Neural crest cell (in vitro differentiated cells): ENCODE measurements around the gene SGSH. TPM values are rescaled to one million over a fixed set of nuclear protein-coding genes. Genes with fewer than 3 reads are reported as not detected.

Experiments
- DNase-seq: peaks from one replicate; pipeline ENCODE4 v3.0.0; 2021; ENCODE audit warnings: low read depth, mixed read lengths, low spot score
- H3K27ac Mint-ChIP-seq: one replicate; pipeline ENCODE4 v1.8.0; 2021; ENCODE audit warnings: mild to moderate bottlenecking, mixed read lengths; ENCODE audit not compliant: unreplicated experiment
- H3K27me3 Mint-ChIP-seq: 2 replicates; pipeline ENCODE4 v1.8.0; 2021; ENCODE audit warnings: low read depth, mild to moderate bottlenecking, mixed read lengths
- H3K36me3 Mint-ChIP-seq: 2 replicates; pipeline ENCODE4 v1.8.0; 2021; ENCODE audit warnings: low read depth, mild to moderate bottlenecking, mixed read lengths
- H3K4me1 Mint-ChIP-seq: 2 replicates; pipeline ENCODE4 v1.8.0; 2021; ENCODE audit warnings: mixed read lengths
- H3K4me3 Mint-ChIP-seq: one replicate; pipeline ENCODE4 v1.8.0; 2021; ENCODE audit warnings: mild to moderate bottlenecking, mixed read lengths
- H3K9me3 Mint-ChIP-seq: 2 replicates; pipeline ENCODE4 v1.8.0; 2021; ENCODE audit warnings: mixed read lengths
- long read RNA-seq: library from polyadenylated mRNA; unstranded; transcript quantifications from one replicate; pipeline ENCODE4 v2.0.0, GENCODE V29; 2020
- total RNA-seq: library from RNA; stranded (reverse); gene quantifications from 2 replicates; pipeline ENCODE4 v1.2.1, GENCODE V29; 2021
- TF ChIP-seq, protein P1 (sequence below): fragments of 200-600 bp; sonication (generic); conservative IDR thresholded peaks from 2 replicates; pipeline ENCODE4 v1.5.0; 2021; ENCODE audit warnings: antibody characterized with exemption, mild to moderate bottlenecking

Gene SGSH
- 31.8 and 32.8 TPM in 2 replicates for total RNA-seq
- long read RNA-seq, partial matches to known transcripts, result 2 of 3 reads
- long read RNA-seq, other reads (novel, unspliced or antisense), result 0 of 3 reads

DNA sequence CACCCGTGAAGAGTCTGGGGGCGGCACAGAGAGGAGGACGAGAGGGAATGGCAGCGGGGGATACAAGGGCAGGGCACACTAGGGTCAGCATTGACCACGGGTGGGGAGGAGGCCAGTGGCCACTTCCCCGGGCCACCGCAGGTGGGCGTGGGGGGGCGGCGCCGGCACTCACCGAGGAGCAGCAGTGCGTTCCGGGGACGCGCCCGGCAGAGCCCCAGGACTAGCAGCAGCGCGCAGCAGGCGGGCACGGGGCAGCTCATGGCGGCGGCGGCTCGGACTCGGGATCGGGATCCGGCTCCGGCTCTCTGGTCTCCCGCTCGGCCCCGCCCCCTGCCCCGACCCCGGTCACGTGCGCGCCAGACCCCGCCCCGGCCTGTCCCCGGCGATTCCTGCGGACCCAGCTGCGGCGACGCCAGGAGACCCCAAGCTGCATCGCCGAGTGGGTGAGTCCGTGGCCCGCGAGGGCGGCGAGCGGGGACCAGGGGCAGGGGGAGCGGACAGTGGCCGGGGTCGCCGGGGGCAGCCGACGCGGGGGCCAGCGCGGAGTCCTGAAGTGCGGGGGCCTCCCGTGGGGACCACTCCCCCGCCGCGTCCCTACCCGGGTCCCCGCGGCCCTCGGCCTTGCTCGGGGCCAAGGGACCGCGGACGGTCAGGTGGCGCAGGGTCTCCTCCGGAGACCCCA is at the start of gene SGSH, which contains the start of gene SLC26A11:
TSS of gene SGSH (minus strand) at position 280 of the 682 bp plus-strand sequence. CDS start at position 260, 20 bp downstream.
TSS of gene SLC26A11 (plus strand) at position 374 of the 682 bp plus-strand sequence. CDS start 1,134 bp downstream, outside the sequence.
- Mint-ChIP-seq H3K4me3 (peak within 1 kb of the TSS; percentile 92), H3K27ac (peak within 1 kb of the TSS; percentile 95)
- TF ChIP-seq, protein P1, sequence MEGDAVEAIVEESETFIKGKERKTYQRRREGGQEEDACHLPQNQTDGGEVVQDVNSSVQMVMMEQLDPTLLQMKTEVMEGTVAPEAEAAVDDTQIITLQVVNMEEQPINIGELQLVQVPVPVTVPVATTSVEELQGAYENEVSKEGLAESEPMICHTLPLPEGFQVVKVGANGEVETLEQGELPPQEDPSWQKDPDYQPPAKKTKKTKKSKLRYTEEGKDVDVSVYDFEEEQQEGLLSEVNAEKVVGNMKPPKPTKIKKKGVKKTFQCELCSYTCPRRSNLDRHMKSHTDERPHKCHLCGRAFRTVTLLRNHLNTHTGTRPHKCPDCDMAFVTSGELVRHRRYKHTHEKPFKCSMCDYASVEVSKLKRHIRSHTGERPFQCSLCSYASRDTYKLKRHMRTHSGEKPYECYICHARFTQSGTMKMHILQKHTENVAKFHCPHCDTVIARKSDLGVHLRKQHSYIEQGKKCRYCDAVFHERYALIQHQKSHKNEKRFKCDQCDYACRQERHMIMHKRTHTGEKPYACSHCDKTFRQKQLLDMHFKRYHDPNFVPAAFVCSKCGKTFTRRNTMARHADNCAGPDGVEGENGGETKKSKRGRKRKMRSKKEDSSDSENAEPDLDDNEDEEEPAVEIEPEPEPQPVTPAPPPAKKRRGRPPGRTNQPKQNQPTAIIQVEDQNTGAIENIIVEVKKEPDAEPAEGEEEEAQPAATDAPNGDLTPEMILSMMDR, result no peak

DNA sequence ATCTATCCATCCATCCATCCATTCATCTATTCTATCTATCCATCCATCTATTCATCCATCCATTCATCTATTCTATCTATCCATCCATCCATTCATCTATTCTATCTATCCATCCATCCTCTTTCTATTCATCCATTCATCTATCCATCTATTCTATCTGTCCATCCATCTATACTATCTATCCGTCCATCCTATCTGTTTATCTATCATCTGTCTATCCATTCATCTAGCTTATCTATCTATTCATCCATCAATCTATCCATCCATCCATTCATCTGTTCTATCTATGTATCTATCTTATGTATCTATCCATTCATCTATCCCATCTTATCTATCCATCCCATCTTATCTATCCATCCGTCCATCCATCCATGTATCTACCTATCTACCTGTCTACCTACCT is 49.3 kb upstream of the SGSH start:
- H3K27ac Mint-ChIP-seq, result no peak overlapping the region
- H3K4me1 Mint-ChIP-seq, result peaks cover 9% of the 10 kb centered on the region
- TF ChIP-seq, protein P1, result no peak
- no peaks in the 10 kb centered on the region for H3K9me3 Mint-ChIP-seq
- no peaks in the 10 kb centered on the region for H3K27me3 Mint-ChIP-seq
- H3K36me3 Mint-ChIP-seq, result peaks cover 10% of the 10 kb centered on the region
- no peak for DNase-seq
- no peak overlapping the region for H3K4me3 Mint-ChIP-seq

More for the DNA sequence above, at the start of gene SGSH, which contains the start of gene SLC26A11:
- H3K27me3 Mint-ChIP-seq, result no peaks in the 10 kb centered on the region
- H3K9me3 Mint-ChIP-seq, result no peaks in the 10 kb centered on the region
- peaks cover 25% of the 10 kb centered on the region for H3K4me1 Mint-ChIP-seq
- peak; percentile 82 for DNase-seq
- H3K36me3 Mint-ChIP-seq, result peaks cover 6% of the 10 kb centered on the region

DNA sequence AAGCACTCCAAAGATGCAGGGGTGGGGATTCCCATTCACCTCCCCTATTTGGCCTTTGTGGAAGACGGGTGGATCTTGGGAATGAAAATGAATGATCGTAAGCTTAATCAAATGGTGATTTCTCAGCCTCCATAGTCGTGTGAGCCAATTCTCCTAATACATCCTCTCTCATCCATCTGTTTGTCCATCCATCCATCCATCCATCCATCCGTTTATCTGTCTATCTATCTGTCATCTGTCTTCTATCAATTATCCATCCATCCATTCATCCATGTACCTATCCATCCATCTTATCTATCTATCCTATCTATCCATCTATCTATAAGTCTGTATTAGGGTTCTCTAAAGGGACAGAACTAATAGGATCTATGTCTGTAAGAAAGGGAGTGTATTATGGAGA is 48.3 kb upstream of the SGSH start:
- no peak for DNase-seq
- Mint-ChIP-seq H3K27ac (no peak overlapping the region), H3K4me1 (peaks cover 5% of the 10 kb centered on the region), H3K9me3 (no peaks in the 10 kb centered on the region), H3K4me3 (no peak overlapping the region), H3K36me3 (peaks cover 5% of the 10 kb centered on the region), H3K27me3 (no peaks in the 10 kb centered on the region)
- TF ChIP-seq, protein P1, result no peak

DNA sequence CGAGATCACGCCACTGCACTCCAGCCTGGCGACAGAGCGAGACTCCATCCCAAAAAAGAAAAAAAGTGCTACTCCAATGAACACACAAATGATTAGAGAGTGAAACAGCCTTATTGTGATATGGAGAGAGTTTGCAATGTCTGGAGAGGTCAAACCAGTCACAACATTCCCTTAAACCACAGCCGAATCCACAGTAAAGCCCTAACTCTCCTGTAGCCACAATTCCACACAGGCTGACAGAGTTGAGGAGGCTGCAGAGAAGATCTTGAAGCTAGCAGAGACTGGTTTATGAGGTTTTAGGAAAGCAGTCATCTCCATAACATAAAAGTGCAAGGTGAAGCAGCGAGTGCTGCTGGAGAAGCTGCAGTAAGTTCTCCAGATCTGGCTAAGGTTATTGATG is 47.3 kb upstream of the SGSH start:
- H3K27me3 Mint-ChIP-seq, result no peaks in the 10 kb centered on the region
- H3K4me1 Mint-ChIP-seq, result peaks cover 6% of the 10 kb centered on the region
- H3K4me3 Mint-ChIP-seq, result no peak overlapping the region
- no peak for DNase-seq
- TF ChIP-seq, protein P1, result no peak
- H3K36me3 Mint-ChIP-seq, result peaks cover 5% of the 10 kb centered on the region
- H3K9me3 Mint-ChIP-seq, result no peaks in the 10 kb centered on the region
- no peak overlapping the region for H3K27ac Mint-ChIP-seq

DNA sequence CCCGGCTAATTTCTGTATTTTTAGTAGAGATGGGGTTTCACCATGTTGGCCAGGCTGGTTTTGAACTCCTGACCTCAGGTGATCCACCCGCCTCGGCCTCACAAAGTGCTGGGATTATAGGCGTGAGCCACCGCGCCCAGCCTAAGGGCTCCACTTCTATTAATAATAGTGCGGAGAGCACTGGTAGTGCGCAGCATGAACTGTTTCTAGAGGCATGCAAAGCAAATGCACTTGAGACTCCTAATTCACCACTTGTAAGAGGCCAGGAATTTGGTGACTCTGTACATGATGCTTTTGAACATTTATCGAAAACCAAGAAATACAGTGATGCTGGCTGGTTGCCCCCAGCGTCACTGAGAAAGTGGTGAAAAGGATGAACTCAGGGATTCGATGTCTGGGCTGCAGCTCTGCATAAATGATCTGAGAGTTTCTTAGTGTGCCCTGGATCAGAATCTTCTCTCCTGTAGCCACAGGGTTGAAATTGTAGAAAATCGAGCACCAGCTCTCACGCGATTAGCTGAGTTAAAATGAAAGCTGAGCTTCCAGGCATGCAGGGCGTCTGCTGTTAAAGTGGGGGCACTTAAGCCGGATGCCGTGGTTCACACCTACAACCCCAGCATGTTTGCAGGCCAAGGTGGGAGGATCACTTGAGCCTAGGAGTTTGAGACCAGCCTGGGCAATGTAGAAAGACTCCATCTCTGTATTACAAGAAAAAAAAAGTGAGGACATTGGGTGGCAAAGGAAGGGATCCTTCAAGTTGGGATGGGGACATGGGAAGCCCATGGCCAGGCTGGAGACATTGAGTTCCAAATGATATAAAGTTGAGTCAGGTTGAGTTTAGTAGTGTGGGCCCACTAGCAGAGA is 45.3 kb upstream of the SGSH start:
- H3K27me3 Mint-ChIP-seq, result peaks cover 4% of the 10 kb centered on the region
- no peak overlapping the region for H3K27ac Mint-ChIP-seq
- TF ChIP-seq, protein P1, result no peak
- H3K4me3 Mint-ChIP-seq, result peak overlapping the region; percentile 34
- peaks cover 18% of the 10 kb centered on the region for H3K4me1 Mint-ChIP-seq
- DNase-seq, result no peak
- no peaks in the 10 kb centered on the region for H3K9me3 Mint-ChIP-seq
- H3K36me3 Mint-ChIP-seq, result peaks cover 5% of the 10 kb centered on the region
